Lung (tissue), 12 donors: Measurements from ENCODE around the gene DIAPH1. TPM values are rescaled to one million over a fixed set of nuclear protein-coding genes. Genes with fewer than 3 reads are reported as not detected.

ENCODE experiments used
- ATAC-seq: fragments of 200-7000 bp; cut with Tn5 transposase; one replicate; pipeline ENCODE4 v1.9.1; 2020; ENCODE audit warnings: moderate number of reproducible peaks; ENCODE audit not compliant: insufficient read depth, low FRiP score
- DNase-seq, 3 donors: peaks; one replicate each; pipeline ENCODE4 v3.0.0-alpha.2; 2013 to 2017
- H3K27ac ChIP-seq, 2 donors: one replicate each; pipeline ENCODE4 v1.5.1; 2013; ENCODE audit warnings: mild to moderate bottlenecking in 2 of 2, moderate library complexity in 2 of 2, control low read depth in 1 of 2, inconsistent platforms in 1 of 2, low read depth in 1 of 2, low read length in 1 of 2
- H3K27me3 ChIP-seq, 3 donors: one replicate each; pipeline ENCODE4 v1.5.1; 2013; ENCODE audit warnings: low read length in 2 of 3; ENCODE audit not compliant: control insufficient read depth in 3 of 3, insufficient read depth in 3 of 3
- H3K36me3 ChIP-seq, 4 donors: one replicate each; pipeline ENCODE4 v1.5.1; 2013; ENCODE audit warnings: low read length in 4 of 4, mild to moderate bottlenecking in 1 of 4, moderate library complexity in 1 of 4; ENCODE audit not compliant: control insufficient read depth in 4 of 4, insufficient read depth in 4 of 4
- H3K4me1 ChIP-seq, 5 donors: one replicate each; pipeline ENCODE4 v1.5.1; 2013; ENCODE audit warnings: low read length in 5 of 5, mild to moderate bottlenecking in 2 of 5, moderate library complexity in 1 of 5; ENCODE audit not compliant: control insufficient read depth in 5 of 5, insufficient read depth in 5 of 5
- H3K4me3 ChIP-seq: one replicate; pipeline ENCODE4 v1.5.1; 2013; ENCODE audit warnings: mild to moderate bottlenecking, control low read depth, moderate library complexity
- H3K9ac ChIP-seq, 2 donors: one replicate each; pipeline ENCODE4 v1.5.1; 2013; ENCODE audit warnings: low read length in 2 of 2, control low read depth in 1 of 2; ENCODE audit not compliant: insufficient read depth in 1 of 2
- H3K9me3 ChIP-seq, 4 donors: one replicate each; pipeline ENCODE4 v1.5.1; 2013; ENCODE audit warnings: low read length in 3 of 4, mild to moderate bottlenecking in 1 of 4, moderate library complexity in 1 of 4; ENCODE audit not compliant: control insufficient read depth in 4 of 4, insufficient read depth in 3 of 4
- WGBS, 2 donors: extraction: QIAGEN DNeasy Blood & Tissue Kit; methylation state at CpG; one replicate each; pipeline ENCODE4 v1.1.7; 2013; 5-methylcytosine and 5-hydroxymethylcytosine counted together
- polyA plus RNA-seq, 2 donors: library from polyadenylated mRNA; stranded (reverse); fragments of 200-250 nt; gene quantifications; one replicate each; pipeline ENCODE4 v1.2.1, GENCODE V29; 2013
- total RNA-seq, 2 donors: library from RNA; depleted of rRNA in 1 of 2; stranded (reverse); fragments of >200 nt in 1 of 2; gene quantifications; one replicate each; pipeline ENCODE4 v1.2.1, GENCODE V29; 2014 to 2021
- TF ChIP-seq, protein P1 (sequence below): IDR thresholded peaks from 2 replicates; pipeline ENCODE4 v1.5.1; 2012; ENCODE audit warnings: mild to moderate bottlenecking; ENCODE audit errors: control extremely low read depth, extremely low read depth
- donor health status: control.
- donor health status: control.
- donor health status: Bipolar disorder and iron deficiency.
- donor health status: healthy.
- donor health status: DM: yes; HTN: yes; CAD: no.

The DIAPH1 gene
- total and polyA plus RNA-seq, 4 donors: 41.7 to 151 (median 64.4) TPM

DNA sequence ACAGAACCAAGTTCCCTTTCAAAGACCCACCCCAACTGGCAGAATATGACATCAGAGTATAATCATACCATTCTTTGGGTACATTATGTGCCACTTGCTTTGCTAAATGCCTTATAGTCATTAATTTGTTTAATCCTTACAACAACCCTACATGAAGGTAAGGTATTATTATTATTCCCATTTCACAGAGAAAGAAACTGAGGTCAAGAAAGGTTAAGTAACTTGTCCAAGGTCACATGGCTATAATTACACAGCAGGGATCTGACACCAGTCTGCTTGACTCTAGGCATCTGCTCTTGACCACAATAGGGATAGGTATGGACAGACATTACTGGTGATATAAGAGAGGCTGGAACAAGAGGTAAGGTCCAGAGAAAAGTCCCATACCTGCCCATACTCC lies 31.2 kb upstream of the DIAPH1 start:
- Histone ChIP-seq H3K4me1 (peaks cover 0 to 13% (median 0%) of the 10 kb centered on the region in 5 donors), H3K27ac (no peak overlapping the region), H3K9ac (no peak overlapping the region), H3K36me3 (peaks cover 4 to 15% (median 11%) of the 10 kb centered on the region in 4 donors), H3K27me3 (no peaks in the 10 kb centered on the region), H3K9me3 (no peaks in the 10 kb centered on the region), H3K4me3 (no peak overlapping the region)
- TF ChIP-seq, protein P1, sequence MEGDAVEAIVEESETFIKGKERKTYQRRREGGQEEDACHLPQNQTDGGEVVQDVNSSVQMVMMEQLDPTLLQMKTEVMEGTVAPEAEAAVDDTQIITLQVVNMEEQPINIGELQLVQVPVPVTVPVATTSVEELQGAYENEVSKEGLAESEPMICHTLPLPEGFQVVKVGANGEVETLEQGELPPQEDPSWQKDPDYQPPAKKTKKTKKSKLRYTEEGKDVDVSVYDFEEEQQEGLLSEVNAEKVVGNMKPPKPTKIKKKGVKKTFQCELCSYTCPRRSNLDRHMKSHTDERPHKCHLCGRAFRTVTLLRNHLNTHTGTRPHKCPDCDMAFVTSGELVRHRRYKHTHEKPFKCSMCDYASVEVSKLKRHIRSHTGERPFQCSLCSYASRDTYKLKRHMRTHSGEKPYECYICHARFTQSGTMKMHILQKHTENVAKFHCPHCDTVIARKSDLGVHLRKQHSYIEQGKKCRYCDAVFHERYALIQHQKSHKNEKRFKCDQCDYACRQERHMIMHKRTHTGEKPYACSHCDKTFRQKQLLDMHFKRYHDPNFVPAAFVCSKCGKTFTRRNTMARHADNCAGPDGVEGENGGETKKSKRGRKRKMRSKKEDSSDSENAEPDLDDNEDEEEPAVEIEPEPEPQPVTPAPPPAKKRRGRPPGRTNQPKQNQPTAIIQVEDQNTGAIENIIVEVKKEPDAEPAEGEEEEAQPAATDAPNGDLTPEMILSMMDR: no peak
- DNase-seq (no peak), ATAC-seq (no peak)

DNA sequence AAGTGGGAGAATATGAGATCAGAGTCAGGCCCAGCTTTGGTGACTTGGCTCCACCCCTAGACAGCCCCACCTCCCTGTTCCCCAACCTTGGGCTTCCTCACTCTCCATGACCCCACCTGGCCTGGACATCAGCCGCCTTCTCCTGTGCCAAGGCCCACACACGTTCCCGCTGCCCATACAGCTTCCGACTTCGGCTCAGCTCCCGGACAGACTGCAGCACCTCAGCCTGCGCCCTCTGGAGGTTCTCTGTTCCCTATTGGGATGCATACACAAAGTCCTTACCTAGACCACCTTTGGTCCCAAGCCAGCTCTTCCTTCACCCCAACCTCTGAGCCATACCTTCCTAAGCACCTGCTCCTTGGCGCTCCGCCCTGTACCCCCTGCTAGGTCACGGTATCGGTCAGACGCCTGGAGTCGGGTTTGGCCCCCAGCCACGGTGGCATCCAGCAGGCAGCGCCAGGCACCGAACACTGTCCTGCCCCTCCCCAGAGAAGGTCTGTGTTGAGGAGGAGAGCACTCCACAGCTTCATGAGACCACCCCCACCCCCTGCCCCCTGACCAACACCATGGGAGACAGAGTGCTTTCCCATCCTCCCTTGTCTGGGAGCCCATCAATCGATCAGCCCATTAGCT lies 30.4 kb upstream of the DIAPH1 start:
- Histone ChIP-seq H3K27ac (no peak overlapping the region), H3K27me3 (no peaks in the 10 kb centered on the region), H3K9ac (no peak overlapping the region), H3K4me3 (no peak overlapping the region), H3K9me3 (no peaks in the 10 kb centered on the region), H3K4me1 (peaks cover 0 to 13% (median 0%) of the 10 kb centered on the region in 5 donors), H3K36me3 (peaks cover 4 to 16% (median 11%) of the 10 kb centered on the region in 4 donors)
- DNase-seq: no peak
- ATAC-seq: no peak
- TF ChIP-seq, protein P1: no peak
- WGBS, 2 donors: 94 to 98% methylated on average over 17 of the region's 17 CpGs

DNA sequence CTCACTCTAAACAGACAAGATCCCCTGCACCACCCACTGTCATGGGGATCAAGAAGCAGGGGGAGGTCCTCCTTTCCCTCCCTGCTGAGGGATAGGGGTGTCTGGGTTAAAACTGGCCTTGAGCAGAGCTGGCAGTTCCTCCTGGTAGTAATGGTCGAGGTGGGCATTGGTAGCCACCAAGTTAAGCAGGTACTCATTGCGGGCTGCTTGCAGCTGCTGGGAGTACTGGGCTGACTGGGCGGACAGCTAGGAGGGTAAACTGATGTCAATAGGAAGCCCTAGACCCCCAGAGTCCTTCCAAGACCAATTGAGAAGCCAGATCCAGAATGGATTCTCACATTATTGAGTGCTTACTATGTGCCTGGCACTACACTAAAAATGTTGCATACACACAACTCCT lies 29.1 kb upstream of the DIAPH1 start:
- Histone ChIP-seq H3K9ac (no peak overlapping the region), H3K27ac (no peak overlapping the region), H3K9me3 (no peaks in the 10 kb centered on the region), H3K4me3 (no peak overlapping the region), H3K27me3 (no peaks in the 10 kb centered on the region), H3K4me1 (peaks cover 0 to 13% (median 0%) of the 10 kb centered on the region in 5 donors), H3K36me3 (peaks cover 0 to 13% (median 10%) of the 10 kb centered on the region in 4 donors)
- no peak for DNase-seq
- WGBS, 2 donors: 90 to 95% methylated on average over 3 of the region's 3 CpGs
- no peak for ATAC-seq
- TF ChIP-seq, protein P1: no peak

DNA sequence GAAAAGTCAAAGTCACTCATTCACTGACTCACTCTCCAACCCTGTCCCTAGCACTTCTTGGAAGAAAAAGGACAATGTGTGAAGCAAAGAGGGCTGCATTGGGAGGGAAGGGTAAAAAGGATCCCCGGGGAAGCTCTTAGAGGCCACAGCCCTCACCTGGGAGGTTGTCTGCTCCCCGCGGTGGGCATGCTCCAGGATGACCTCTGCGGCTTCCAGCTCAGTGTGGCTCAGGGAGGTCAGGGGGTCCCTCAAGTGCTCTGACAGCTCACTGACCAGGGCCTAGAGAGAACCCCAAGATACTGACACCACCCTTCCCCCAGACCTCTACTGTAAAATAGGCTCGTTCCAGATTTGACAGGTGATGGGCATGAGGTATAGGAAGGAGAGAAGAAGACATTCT lies 28.4 kb upstream of the DIAPH1 start:
- Histone ChIP-seq H3K27ac (no peak overlapping the region), H3K4me3 (no peak overlapping the region), H3K4me1 (peaks cover 0 to 13% (median 0%) of the 10 kb centered on the region in 5 donors), H3K9me3 (no peaks in the 10 kb centered on the region), H3K36me3 (peaks cover 0 to 14% (median 9%) of the 10 kb centered on the region in 4 donors), H3K27me3 (no peaks in the 10 kb centered on the region), H3K9ac (no peak overlapping the region)
- DNase-seq (no peak), ATAC-seq (no peak)
- TF ChIP-seq, protein P1: no peak
- WGBS, 2 donors: 87 to 97% methylated on average over 5 of the region's 5 CpGs
